HepG2 (cell line): ENCODE results near the gene TMEM45A. TPM values are rescaled to one million over a fixed set of nuclear protein-coding genes. Genes with fewer than 3 reads are reported as not detected.

Source experiments
- ATAC-seq: fragments of 200-7000 bp; cut with Tn5 transposase; 3 replicates; pipeline ENCODE4 v1.9.1; 2020; ENCODE audit warnings: mild to moderate bottlenecking, moderate library complexity
- BruUV-seq: library from RNA; stranded (reverse); fragments of 400-500 nt; replicated peaks from 2 replicates; lab custom pipeline; 2021; lab: Mats Ljungman, UMichigan
- CTCF ChIA-PET: fragments of 300-600 bp; formaldehyde crosslinking; extraction: SDS; loops from one replicate; lab custom pipeline; 2021; ENCODE audit warnings: low total read pairs, inconsistent platforms, low intra/inter-chr PET ratio; lab: Yijun Ruan, JAX
- POLR2A ChIA-PET: fragments of 350-600 bp; sonication (Branson Sonifier 250); formaldehyde crosslinking; loops from one replicate; lab custom pipeline; 2020; ENCODE audit warnings: antibody characterized with exemption, inconsistent platforms; lab: Yijun Ruan, JAX
- DNase-seq: peaks from one replicate; pipeline ENCODE4 v3.0.0-alpha.2; 2015; ENCODE audit warnings: low spot score
- FAIRE-seq: peaks from 3 replicates; lab custom pipeline; 2011; peaks lifted over from hg19 to GRCh38; lab: Jason Lieb, UNC
- H2AFZ ChIP-seq: one replicate; pipeline ENCODE4 v1.6.1; 2011; ENCODE audit warnings: low read length, inconsistent platforms
- H3K27ac ChIP-seq: fragments of 300-600 bp; 3 replicates; pipeline ENCODE4 v1.8.0; 2011; ENCODE audit warnings: mixed run types, mild to moderate bottlenecking, mixed read lengths, low read length, inconsistent platforms; ENCODE audit not compliant: insufficient read depth; ENCODE audit errors: extremely low read length
- H3K27me3 ChIP-seq, 2 experiments: fragments of 200-600 bp in 1 of 2; 2 replicates in 1 of 2; 3 replicates in 1 of 2; pipeline versions ENCODE4 v1.6.0 to v1.8.0; 2011; ENCODE audit warnings: low read length in 2 of 2, mild to moderate bottlenecking in 2 of 2, moderate library complexity in 2 of 2, inconsistent platforms in 1 of 2; ENCODE audit not compliant: insufficient read depth in 2 of 2, control insufficient read depth in 1 of 2
- H3K36me3 ChIP-seq, 2 experiments: fragments of 200-600 bp in 1 of 2; replicated peaks in 1 of 2; 2 replicates in 1 of 2; 3 replicates in 1 of 2; pipeline versions ENCODE4 v1.5.1 to v1.8.0; 2011; ENCODE audit warnings: low read length in 2 of 2, inconsistent platforms in 1 of 2; ENCODE audit not compliant: insufficient read depth in 2 of 2, control insufficient read depth in 1 of 2
- H3K4me1 ChIP-seq: 2 replicates; pipeline ENCODE4 v1.5.1; 2012; ENCODE audit warnings: low read length, inconsistent platforms; ENCODE audit not compliant: insufficient read depth
- H3K4me2 ChIP-seq: 2 replicates; pipeline ENCODE4 v1.6.0; 2011; ENCODE audit warnings: low read depth, low read length, inconsistent platforms
- H3K4me3 ChIP-seq, 3 experiments: fragments of 200-600 bp in 1 of 3; sonication (generic), shearing (Covaris generic) in 1 of 3; replicated peaks in 1 of 3; 2 replicates each; pipeline ENCODE4 v1.5.1; 2011 to 2016; ENCODE audit warnings: low read length in 3 of 3, inconsistent platforms in 2 of 3, low read depth in 2 of 3, mild to moderate bottlenecking in 2 of 3, control low read depth in 1 of 3, mixed read lengths in 1 of 3; ENCODE audit not compliant: insufficient read depth in 1 of 3
- H3K79me2 ChIP-seq: one replicate; pipeline ENCODE4 v1.6.1; 2011; ENCODE audit warnings: low read length, inconsistent platforms; ENCODE audit not compliant: insufficient read depth
- H3K9ac ChIP-seq: 2 replicates; pipeline ENCODE4 v1.6.0; 2011; ENCODE audit warnings: mild to moderate bottlenecking, low read depth, low read length, inconsistent platforms; ENCODE audit not compliant: insufficient read depth
- H3K9me3 ChIP-seq: 2 replicates; pipeline ENCODE4 v1.5.1; 2012; ENCODE audit warnings: mild to moderate bottlenecking, low read length
- H4K20me1 ChIP-seq: 2 replicates; pipeline ENCODE4 v1.6.0; 2011; ENCODE audit warnings: inconsistent platforms, mild to moderate bottlenecking, low read length, moderate library complexity; ENCODE audit not compliant: insufficient read depth
- CBX1 ChIP-seq: IDR thresholded peaks from one replicate; pipeline ENCODE4 v1.6.1; 2016; ENCODE audit warnings: antibody characterized with exemption, low read depth
- PREB ChIP-seq: sonication (generic); formaldehyde crosslinking; IDR thresholded peaks from 2 replicates; pipeline ENCODE4 v1.4.0; 2020; ENCODE audit warnings: missing genetic modification reagents
- RBFOX2 ChIP-seq: fragments of 200-400 bp; formaldehyde crosslinking; IDR thresholded peaks from 2 replicates; pipeline ENCODE4 v1.6.1; 2017; ENCODE audit warnings: low read depth, mild to moderate bottlenecking, low read length
- SP2 ChIP-seq: sonication (generic); formaldehyde crosslinking; IDR thresholded peaks from 2 replicates; pipeline ENCODE4 v1.5.1; 2020; ENCODE audit warnings: mild to moderate bottlenecking, missing genetic modification reagents
- STAT5B ChIP-seq: sonication (generic); formaldehyde crosslinking; IDR thresholded peaks from 2 replicates; pipeline ENCODE4 v1.4.0; 2020; ENCODE audit warnings: missing genetic modification reagents
- YEATS2 ChIP-seq: sonication (generic); formaldehyde crosslinking; IDR thresholded peaks from 2 replicates; pipeline ENCODE4 v1.4.0; 2020; ENCODE audit warnings: missing genetic modification reagents, borderline replicate concordance
- ZNF18 ChIP-seq: sonication (generic); formaldehyde crosslinking; IDR thresholded peaks from 2 replicates; pipeline ENCODE4 v1.8.0; 2022; ENCODE audit warnings: mild to moderate bottlenecking, missing genetic modification reagents; ENCODE audit not compliant: insufficient replicate concordance
- ZNF407 ChIP-seq: sonication (generic); formaldehyde crosslinking; IDR thresholded peaks from one replicate; pipeline ENCODE4 v1.5.1; 2020; ENCODE audit warnings: mild to moderate bottlenecking, missing genetic modification reagents; ENCODE audit errors: not compliant biosample characterization
- ZNF576 ChIP-seq: sonication (generic); formaldehyde crosslinking; IDR thresholded peaks from 2 replicates; pipeline ENCODE4 v1.4.0; 2020; ENCODE audit warnings: mild to moderate bottlenecking, missing genetic modification reagents
- ZSCAN5A ChIP-seq: sonication (generic); formaldehyde crosslinking; IDR thresholded peaks from 2 replicates; pipeline ENCODE4 v1.8.0; 2022; ENCODE audit warnings: mild to moderate bottlenecking, missing genetic modification reagents, borderline replicate concordance
- WGBS: methylation state at CpG from one replicate; pipeline ENCODE4 v1.1.6; 2017; ENCODE audit warnings: low lambda C conversion rate; 5-methylcytosine and 5-hydroxymethylcytosine counted together
- in situ Hi-C: cut with HindIII; loops from 2 replicates; pipeline ENCODE4 v1.10.0; 2017; ENCODE audit warnings: low pct_unique_long_range_greater_than_20kb; ENCODE audit not compliant: extremely low pct_ligation_motif_present
- intact Hi-C: fragments of 100-400 bp; cut with micrococcal nuclease; formaldehyde crosslinking; loops from one replicate; pipeline ENCODE4 v1.10.0; 2022; ENCODE audit not compliant: unreplicated experiment
- polyA plus RNA-seq, 8 experiments: library from polyadenylated mRNA; depleted of rRNA in 3 of 8; stranded (reverse) in 7 of 8; unstranded in 1 of 8; fragments of >200 nt; fragmentation: Illumina TruSeq in 4 of 8; extraction: Trizol in 4 of 8; gene quantifications; 2 replicates each; pipeline versions ENCODE4 v1.2.1 to v1.2.3, GENCODE V29; 2011 to 2016; ENCODE audit warnings: low read depth in 4 of 8, missing spikeins in 1 of 8, mixed read lengths in 1 of 8; ENCODE audit not compliant: insufficient read depth in 1 of 8
- total RNA-seq, 5 experiments: library from RNA; depleted of rRNA; stranded (reverse); fragments of >200 nt; fragmentation: Illumina TruSeq; extraction: Trizol; gene quantifications; 2 replicates each; pipeline ENCODE4 v1.2.3, GENCODE V29; 2016; ENCODE audit warnings: low read depth in 1 of 5

The TMEM45A gene
- total and polyA plus RNA-seq, 2 of the 13 experiments (the other 11 are each of a cell fraction or from before 2014, with no cell fraction given), result 14.8 to 38.5 TPM

DNA sequence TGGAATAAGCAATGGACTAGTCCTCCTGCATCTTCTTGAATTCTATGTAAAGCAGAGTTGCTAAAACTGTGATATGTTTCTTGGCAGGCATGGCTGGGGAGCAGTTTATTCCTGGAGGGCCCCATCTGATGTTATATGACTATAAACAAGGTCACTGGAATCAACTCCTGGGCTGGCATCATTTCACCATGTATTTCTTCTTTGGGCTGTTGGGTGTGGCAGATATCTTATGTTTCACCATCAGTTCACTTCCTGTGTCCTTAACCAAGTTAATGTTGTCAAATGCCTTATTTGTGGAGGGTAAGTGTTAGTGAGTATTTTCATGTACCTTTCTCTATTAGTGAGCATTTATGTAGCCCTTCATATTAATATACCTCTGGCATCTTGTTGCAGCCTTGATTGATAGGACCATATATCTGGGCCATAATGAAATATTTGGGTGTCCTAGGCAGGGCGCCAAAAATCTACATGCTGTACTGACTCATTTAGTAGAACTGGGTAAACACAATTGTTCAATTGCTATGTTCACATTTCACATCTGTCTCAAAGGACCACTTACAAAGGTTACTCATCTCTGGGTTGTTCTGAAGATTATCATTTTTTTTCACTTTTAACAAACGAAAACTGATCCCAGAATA, 64.4 kb downstream of the TMEM45A start:
- no TSS peak for BruUV-seq
- Histone ChIP-seq H3K4me1 (no peaks in the 10 kb centered on the region), H3K9me3 (no peaks in the 10 kb centered on the region), H3K4me2 (no peak overlapping the region), H3K79me2 (no peaks in the 10 kb centered on the region), H4K20me1 (no peaks in the 10 kb centered on the region), H3K36me3 (0 out of 5 replicates have a peak, but pooled peaks cover 0 to 4% of the 10 kb centered on the region in 2 experiments), H2AFZ (no peak overlapping the region), H3K27me3 (no peaks in the 10 kb centered on the region; a peak in 1 of 5 replicates), H3K9ac (no peak overlapping the region), H3K27ac (no peak overlapping the region), H3K4me3 (no peak overlapping the region)
- FAIRE-seq (no peak), ATAC-seq (no peak), DNase-seq (no peak)
- POLR2A ChIA-PET, result no interaction called here
- in situ Hi-C loops (no loop called here), intact Hi-C loops (no loop called here)
- 74% methylated on average over 2 of the region's 2 CpGs for WGBS
- CTCF ChIA-PET, result no interaction called here
- TF ChIP-seq PREB (CRISPR knock-in tag) (no peak), RBFOX2 (no peak), ZNF576 (CRISPR knock-in tag) (no peak), ZSCAN5A (no peak), ZNF407 (CRISPR knock-in tag) (no peak), CBX1 (no peak), ZNF18 (no peak), YEATS2 (CRISPR knock-in tag) (no peak), SP2 (CRISPR knock-in tag) (no peak), STAT5B (CRISPR knock-in tag) (no peak)
